ENCODE measurements around the gene ELP4.
A peak's percentile ranks its signal among the peaks of the same experiment; 100 is the strongest.
"Not testable (repeated sequence)": the region's sequence is repeated elsewhere in the genome, so short reads cannot be mapped to it uniquely, and the experiment has no call there.

Gene ELP4

DNA sequence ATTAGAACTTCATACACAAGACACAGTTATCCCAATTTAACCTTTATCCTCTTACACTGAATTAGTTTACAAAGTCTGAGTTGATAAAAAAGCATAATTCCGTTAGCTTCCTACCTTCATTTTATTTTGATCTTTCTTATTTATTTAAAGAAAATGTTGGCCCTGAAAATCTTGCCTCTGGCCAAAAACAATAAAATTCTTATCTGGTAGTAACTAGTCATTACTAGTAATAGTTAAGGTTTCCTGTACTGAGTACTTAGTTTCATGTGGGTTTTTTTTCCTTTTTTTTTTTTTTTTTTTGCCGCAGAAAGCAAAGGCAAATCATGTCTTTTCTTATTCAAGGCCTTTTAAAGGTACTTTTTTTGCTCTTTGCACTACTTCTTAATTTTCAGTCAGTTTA, 180.9 kb downstream of the ELP4 start:
- no peaks in the 10 kb centered on the region for H3K79me2 ChIP-seq (ENCODE audit: insufficient read depth, low read depth)
- H2AFZ ChIP-seq (ENCODE audit: low read depth): no peak overlapping the region
- no peak overlapping the region for H3K4me3 ChIP-seq (IDR thresholded peaks at IDR 0.05; ENCODE audit: insufficient read depth, low read depth, low read length)
- H3K36me3 ChIP-seq (ENCODE audit: insufficient read depth): no peaks in the 10 kb centered on the region
- no peak overlapping the region for H3K9ac ChIP-seq
- H4K20me1 ChIP-seq (ENCODE audit: insufficient read depth): no peaks in the 10 kb centered on the region
- peak overlapping the region; percentile 67 for H3K4me2 ChIP-seq
- no peaks in the 10 kb centered on the region for H3K27me3 ChIP-seq (ENCODE audit: insufficient read depth, low read depth)
- TF ChIP-seq, protein P1, sequence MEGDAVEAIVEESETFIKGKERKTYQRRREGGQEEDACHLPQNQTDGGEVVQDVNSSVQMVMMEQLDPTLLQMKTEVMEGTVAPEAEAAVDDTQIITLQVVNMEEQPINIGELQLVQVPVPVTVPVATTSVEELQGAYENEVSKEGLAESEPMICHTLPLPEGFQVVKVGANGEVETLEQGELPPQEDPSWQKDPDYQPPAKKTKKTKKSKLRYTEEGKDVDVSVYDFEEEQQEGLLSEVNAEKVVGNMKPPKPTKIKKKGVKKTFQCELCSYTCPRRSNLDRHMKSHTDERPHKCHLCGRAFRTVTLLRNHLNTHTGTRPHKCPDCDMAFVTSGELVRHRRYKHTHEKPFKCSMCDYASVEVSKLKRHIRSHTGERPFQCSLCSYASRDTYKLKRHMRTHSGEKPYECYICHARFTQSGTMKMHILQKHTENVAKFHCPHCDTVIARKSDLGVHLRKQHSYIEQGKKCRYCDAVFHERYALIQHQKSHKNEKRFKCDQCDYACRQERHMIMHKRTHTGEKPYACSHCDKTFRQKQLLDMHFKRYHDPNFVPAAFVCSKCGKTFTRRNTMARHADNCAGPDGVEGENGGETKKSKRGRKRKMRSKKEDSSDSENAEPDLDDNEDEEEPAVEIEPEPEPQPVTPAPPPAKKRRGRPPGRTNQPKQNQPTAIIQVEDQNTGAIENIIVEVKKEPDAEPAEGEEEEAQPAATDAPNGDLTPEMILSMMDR (conservative IDR thresholded peaks at IDR 0.05; ENCODE audit: low read depth, low read length): no peak
- H3K4me1 ChIP-seq (ENCODE audit: low read depth, poor library complexity, severe bottlenecking): peaks cover 47% of the 10 kb centered on the region
- peak overlapping the region; percentile 36 for H3K27ac ChIP-seq

DNA sequence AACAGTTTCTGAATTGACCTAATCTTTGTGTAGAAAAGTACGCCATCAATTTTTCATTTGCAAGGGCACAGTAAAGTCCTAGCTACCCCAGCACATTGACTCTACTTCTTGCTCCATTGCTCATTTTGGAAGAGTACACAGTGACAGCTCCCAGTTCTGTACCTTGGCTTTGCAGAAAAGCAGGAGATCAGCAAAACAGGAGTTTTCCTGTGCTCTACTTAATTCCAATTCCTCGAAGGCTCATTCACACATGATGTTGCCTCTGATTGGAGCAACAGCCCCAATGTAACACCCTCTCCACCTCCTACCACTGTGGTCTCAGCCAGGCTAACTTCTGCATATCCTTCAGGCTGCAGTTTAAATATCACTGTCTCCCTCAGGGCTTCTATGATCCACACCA, 182.9 kb downstream of the ELP4 start:
- Histone ChIP-seq H3K27me3 (ENCODE audit: insufficient read depth, low read depth) (no peaks in the 10 kb centered on the region), H3K4me3 (IDR thresholded peaks at IDR 0.05; ENCODE audit: insufficient read depth, low read depth, low read length) (no peak overlapping the region), H2AFZ (ENCODE audit: low read depth) (no peak overlapping the region), H3K79me2 (ENCODE audit: insufficient read depth, low read depth) (no peaks in the 10 kb centered on the region), H3K4me1 (ENCODE audit: low read depth, poor library complexity, severe bottlenecking) (peaks cover 51% of the 10 kb centered on the region), H3K27ac (no peak overlapping the region), H4K20me1 (ENCODE audit: insufficient read depth) (no peaks in the 10 kb centered on the region), H3K9ac (no peak overlapping the region), H3K36me3 (ENCODE audit: insufficient read depth) (no peaks in the 10 kb centered on the region), H3K4me2 (no peak overlapping the region)
- TF ChIP-seq, protein P1 (conservative IDR thresholded peaks at IDR 0.05; ENCODE audit: low read depth, low read length): no peak

DNA sequence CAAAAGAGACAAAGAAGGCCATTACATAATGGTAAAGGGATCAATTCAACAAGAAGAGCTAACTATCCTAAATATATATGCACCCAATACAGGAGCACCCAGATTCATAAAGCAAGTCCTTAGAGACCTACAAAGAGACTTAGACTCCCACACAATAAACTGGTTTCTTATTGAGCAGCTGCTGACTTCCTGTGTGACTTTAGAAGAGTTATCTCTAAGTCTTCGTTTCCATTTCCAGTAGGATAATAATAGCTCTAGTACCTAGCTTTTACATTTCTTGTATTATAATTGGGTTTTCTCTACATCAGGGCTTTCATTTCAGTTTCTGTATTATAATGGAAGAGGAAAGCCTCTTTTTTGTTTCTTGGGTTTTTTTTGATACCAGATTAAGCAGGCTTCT, 187.5 kb downstream of the ELP4 start:
- H3K27me3 ChIP-seq (ENCODE audit: insufficient read depth, low read depth); H3K4me1 ChIP-seq (ENCODE audit: low read depth, poor library complexity, severe bottlenecking); H3K27ac ChIP-seq; H3K9ac ChIP-seq; H3K4me2 ChIP-seq; H4K20me1 ChIP-seq (ENCODE audit: insufficient read depth); H3K36me3 ChIP-seq (ENCODE audit: insufficient read depth); H3K79me2 ChIP-seq (ENCODE audit: insufficient read depth, low read depth); H2AFZ ChIP-seq (ENCODE audit: low read depth); H3K4me3 ChIP-seq (IDR thresholded peaks at IDR 0.05; ENCODE audit: insufficient read depth, low read depth, low read length): not testable (repeated sequence)

DNA sequence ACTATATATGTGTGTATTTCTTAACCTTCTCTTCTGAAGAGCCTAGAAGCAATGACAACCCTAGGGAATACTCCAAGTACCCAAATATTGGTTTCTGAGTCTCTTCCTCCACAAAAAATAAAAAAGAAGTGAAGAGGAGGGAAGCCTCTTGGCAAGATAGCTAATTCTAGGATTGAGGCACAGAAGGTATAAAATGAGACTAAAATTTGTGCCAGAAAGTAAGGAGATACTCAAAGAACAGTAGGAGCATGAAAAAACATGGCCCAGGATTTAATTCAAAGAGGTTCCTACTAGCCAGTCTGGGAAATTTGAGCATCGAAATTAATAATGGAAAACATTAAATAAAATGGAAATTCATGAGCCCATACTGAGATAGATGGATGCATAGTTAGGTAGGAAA, 189.5 kb downstream of the ELP4 start:
- Histone ChIP-seq H3K36me3 (ENCODE audit: insufficient read depth) (no peaks in the 10 kb centered on the region), H3K4me2 (no peak overlapping the region), H3K27me3 (ENCODE audit: insufficient read depth, low read depth) (no peaks in the 10 kb centered on the region), H4K20me1 (ENCODE audit: insufficient read depth) (no peaks in the 10 kb centered on the region), H2AFZ (ENCODE audit: low read depth) (no peak overlapping the region), H3K9ac (no peak overlapping the region), H3K4me1 (ENCODE audit: low read depth, poor library complexity, severe bottlenecking) (peaks cover 5% of the 10 kb centered on the region), H3K79me2 (ENCODE audit: insufficient read depth, low read depth) (no peaks in the 10 kb centered on the region), H3K27ac (no peak overlapping the region), H3K4me3 (IDR thresholded peaks at IDR 0.05; ENCODE audit: insufficient read depth, low read depth, low read length) (no peak overlapping the region)
- TF ChIP-seq, protein P1 (conservative IDR thresholded peaks at IDR 0.05; ENCODE audit: low read depth, low read length): no peak

DNA sequence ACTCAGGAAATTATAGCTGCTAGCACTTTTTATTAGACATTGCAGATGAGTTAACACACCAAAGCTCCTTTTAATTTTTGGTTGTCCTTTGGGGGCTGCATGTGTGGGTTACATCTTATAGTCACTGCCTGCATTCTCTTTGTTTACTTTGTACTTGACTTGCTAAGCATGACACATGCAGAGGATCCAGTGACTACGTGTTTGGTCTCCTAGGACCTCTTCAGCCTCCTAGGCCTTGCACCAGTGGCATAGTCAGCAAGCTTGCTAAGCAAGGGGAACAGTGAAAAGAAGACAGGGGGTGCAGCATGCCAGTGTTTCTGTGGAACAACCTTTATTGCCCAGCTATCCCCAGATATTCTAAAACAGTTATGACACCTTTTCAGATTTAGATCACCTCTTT, 193.4 kb downstream of the ELP4 start:
- no peak overlapping the region for H3K9ac ChIP-seq
- H3K4me3 ChIP-seq (IDR thresholded peaks at IDR 0.05; ENCODE audit: insufficient read depth, low read depth, low read length): no peak overlapping the region
- H3K36me3 ChIP-seq (ENCODE audit: insufficient read depth): no peaks in the 10 kb centered on the region
- H3K4me2 ChIP-seq: no peak overlapping the region
- H3K79me2 ChIP-seq (ENCODE audit: insufficient read depth, low read depth): no peaks in the 10 kb centered on the region
- no peaks in the 10 kb centered on the region for H3K27me3 ChIP-seq (ENCODE audit: insufficient read depth, low read depth)
- no peak overlapping the region for H2AFZ ChIP-seq (ENCODE audit: low read depth)
- TF ChIP-seq, protein P1 (conservative IDR thresholded peaks at IDR 0.05; ENCODE audit: low read depth, low read length): no peak
- no peak overlapping the region for H3K27ac ChIP-seq
- no peaks in the 10 kb centered on the region for H4K20me1 ChIP-seq (ENCODE audit: insufficient read depth)
- no peaks in the 10 kb centered on the region for H3K4me1 ChIP-seq (ENCODE audit: low read depth, poor library complexity, severe bottlenecking)

All from KMS-11 (cell line).